ENCODE data around the gene MIPOL1.

- no peak for TF ChIP-seq CTCF (IDR thresholded peaks at IDR 0.05)
- TF ChIP-seq POLR2A (IDR thresholded peaks at IDR 0.05): no peak
These were observed 390.3 kb downstream of the MIPOL1 start for GRCh38 chr14:37587881-37588666.
